ENCODE results near the gene TSPAN3. TPM values are rescaled to one million over a fixed set of nuclear protein-coding genes. Genes with fewer than 3 reads are reported as not detected.

TSPAN3 gene
- total RNA-seq, 3 donors from 2014 or later = 38.6 to 53.1 (median 42.8) TPM

DNA sequence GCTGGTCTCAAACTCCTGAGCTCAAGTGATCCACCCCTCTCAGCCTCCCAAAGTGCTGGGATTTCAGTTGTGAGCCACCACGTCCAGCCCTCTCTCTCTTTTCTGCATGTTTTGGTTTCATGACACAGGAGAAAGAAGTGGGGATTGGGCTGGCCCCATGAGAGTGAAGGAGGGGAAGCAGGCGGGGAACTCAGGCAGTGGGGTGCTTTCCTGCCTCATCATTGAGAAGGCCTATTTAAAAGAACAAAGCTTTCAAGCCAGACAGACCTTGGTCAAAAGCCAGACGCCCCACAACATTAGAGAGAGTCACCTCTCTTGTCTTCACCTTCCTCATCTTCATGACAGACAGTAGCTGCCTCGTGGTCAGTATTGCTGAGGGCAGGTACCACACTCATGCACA, 60.1 kb downstream of the TSPAN3 start:
- Mint-ChIP-seq H3K27me3 (ENCODE audit: low read depth) (no peaks in the 10 kb centered on the region), H3K4me3 (no peak overlapping the region), H3K4me1 (ENCODE audit: low read depth) (peaks cover 87% of the 10 kb centered on the region), H3K36me3 (ENCODE audit: insufficient read depth) (peaks cover 4% of the 10 kb centered on the region), H3K9me3 (no peaks in the 10 kb centered on the region)
- no peak for DNase-seq
- ATAC-seq = no peak

DNA sequence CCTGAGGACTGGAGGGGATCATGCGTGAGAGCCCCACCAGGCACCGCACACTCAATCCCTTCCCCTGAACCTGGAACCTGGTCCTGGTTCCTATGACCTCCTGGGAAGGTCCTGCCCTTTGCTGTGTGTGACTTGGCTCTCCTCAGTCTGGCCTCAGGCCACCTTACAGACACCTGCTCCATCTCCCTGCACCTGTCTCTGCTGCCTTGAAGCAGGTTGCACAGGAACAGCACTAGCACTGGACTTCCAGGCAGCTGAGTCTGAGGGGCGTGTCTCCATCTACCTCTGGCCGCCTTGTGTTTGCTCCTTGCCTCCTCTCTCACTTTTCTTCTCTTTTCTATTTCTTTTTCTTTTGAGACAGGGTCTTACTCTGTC, 60.6 kb downstream of the TSPAN3 start:
- ATAC-seq (no peak), DNase-seq (no peak)
- Mint-ChIP-seq H3K36me3 (ENCODE audit: insufficient read depth) (peaks cover 4% of the 10 kb centered on the region), H3K27me3 (ENCODE audit: low read depth) (no peaks in the 10 kb centered on the region), H3K9me3 (no peaks in the 10 kb centered on the region), H3K4me1 (ENCODE audit: low read depth) (peaks cover 87% of the 10 kb centered on the region), H3K4me3 (no peak overlapping the region)

DNA sequence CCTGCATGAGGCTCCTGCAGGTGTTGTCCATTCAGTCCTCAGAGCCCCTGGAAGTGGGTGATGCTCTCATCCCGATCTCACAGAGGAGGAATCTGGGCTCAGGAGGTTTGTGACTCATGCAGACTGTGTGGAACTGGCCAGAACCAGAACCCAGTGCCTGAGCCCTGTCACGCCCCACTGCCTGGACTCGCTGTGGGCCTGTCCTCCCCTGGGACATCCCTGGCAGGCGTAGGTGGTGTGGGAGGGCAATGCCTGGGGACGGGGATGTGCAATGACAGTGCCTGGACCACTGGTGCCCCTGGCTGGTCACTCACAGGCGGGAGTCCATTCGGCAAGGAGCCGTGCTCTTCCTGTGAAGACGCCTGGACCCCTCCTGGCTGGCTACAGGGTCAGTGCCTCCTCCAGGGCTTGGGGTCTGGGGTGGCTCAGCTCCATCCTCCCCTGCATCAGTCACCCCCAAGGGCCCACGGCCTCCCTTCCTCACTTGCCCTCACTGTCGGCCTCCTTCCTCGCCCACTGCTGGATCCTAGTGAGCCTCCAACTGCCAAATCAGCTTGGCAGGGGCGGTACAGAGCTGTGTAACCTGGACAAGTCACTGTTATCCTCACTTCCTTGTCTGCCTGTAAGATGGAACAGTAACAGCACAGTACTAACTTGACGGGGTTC, 61.1 kb downstream of the TSPAN3 start:
- DNase-seq = no peak
- Mint-ChIP-seq H3K4me1 (ENCODE audit: low read depth) (peaks cover 84% of the 10 kb centered on the region), H3K36me3 (ENCODE audit: insufficient read depth) (peaks cover 4% of the 10 kb centered on the region), H3K9me3 (no peaks in the 10 kb centered on the region), H3K4me3 (no peak overlapping the region), H3K27me3 (ENCODE audit: low read depth) (no peaks in the 10 kb centered on the region)
- ATAC-seq = no peak

DNA sequence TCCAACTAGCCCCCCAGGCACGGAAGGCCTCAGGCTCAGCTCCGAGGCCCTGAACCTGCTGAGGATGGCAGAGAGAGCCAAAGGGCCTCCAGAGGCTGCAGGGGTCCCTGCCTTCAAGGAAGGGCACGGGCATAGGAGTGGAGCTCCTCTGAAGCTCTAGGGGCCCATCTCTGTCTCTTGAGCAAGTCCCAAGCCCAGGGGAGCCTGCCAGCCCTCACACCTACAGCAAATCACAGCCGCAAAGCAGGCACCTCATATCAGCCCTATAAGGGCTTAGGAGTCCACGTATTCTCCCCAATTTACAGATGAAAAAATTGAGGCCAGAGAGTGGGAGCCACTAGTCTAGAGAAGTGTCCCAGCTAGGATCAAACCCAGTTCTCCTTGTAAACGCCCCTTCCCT, 61.7 kb downstream of the TSPAN3 start:
- DNase-seq (no peak), ATAC-seq (no peak)
- H3K4me1 Mint-ChIP-seq (ENCODE audit: low read depth) = peaks cover 84% of the 10 kb centered on the region
- H3K9me3 Mint-ChIP-seq = no peaks in the 10 kb centered on the region
- peaks cover 6% of the 10 kb centered on the region for H3K36me3 Mint-ChIP-seq (ENCODE audit: insufficient read depth)
- H3K4me3 Mint-ChIP-seq = no peak overlapping the region
- no peaks in the 10 kb centered on the region for H3K27me3 Mint-ChIP-seq (ENCODE audit: low read depth)

DNA sequence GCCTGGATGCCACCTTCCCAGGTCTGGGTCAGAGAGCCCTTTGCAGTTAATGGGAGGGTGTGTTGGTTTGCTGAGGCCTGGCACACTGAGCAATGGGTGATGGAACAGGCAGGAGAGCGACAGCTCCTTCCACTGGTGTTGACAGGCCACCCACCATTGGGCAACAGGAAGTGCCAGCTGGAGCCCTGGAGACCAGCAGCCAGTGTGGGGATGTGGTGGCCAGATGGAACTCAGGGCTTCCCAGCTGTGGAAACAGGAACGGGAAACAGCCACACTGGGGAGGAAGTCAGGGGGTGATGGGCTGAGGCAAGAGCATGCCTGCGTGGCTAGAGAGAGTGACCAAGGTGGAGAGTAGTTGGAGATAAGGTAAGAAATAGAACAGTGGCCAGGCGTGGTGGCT, 66.7 kb downstream of the TSPAN3 start:
- Mint-ChIP-seq H3K9me3 (no peaks in the 10 kb centered on the region), H3K4me1 (ENCODE audit: low read depth) (peaks cover 82% of the 10 kb centered on the region), H3K27me3 (ENCODE audit: low read depth) (no peaks in the 10 kb centered on the region), H3K4me3 (peak overlapping the region; percentile 53), H3K36me3 (ENCODE audit: insufficient read depth) (peaks cover 7% of the 10 kb centered on the region)
- DNase-seq (no peak), ATAC-seq (no peak)

DNA sequence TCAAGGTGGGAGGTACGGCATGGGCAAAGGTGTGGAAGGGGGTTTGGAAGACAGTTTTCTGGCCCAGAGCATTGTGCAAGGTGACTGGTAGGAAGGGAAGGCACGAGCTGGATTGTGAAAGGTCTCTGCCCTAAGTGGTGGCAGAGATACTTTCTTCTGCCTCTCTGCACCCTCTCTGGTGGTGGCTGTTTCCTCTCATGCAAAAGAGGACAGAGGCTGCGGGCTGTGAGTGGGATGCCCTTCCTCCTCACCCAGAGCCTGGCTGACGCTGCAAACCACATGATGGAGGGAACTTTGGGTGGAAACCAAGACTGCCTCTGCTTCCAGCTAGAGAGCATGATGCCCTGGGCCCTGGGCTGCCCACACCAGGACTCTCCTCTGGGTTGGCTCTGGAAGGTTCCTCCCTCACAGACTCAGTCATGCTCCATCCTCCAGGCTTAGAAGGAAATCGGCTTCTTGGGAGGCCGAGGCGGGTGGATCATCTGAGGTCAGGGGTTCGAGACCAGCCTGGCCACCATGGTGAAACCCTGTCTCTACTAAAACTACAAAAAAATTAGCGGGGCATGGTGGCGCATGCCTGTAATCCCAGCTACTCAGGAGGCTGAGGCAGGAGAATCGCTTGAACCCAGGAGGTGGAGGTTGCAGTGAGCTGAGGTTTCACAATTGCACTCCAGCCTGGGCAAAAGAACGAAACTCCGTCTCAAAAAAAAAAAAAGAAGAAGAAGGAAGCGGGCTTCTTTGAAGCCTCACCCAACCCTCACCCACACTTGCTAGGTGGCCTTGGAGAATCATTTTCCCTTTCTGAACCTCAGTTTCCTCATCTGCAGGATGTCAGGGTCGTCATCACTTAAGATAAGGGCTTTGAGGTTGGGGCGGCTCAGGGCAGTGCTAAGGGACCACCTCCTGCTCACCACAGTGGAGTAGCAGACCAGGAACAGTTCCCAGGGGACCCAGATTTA, 67.7 kb downstream of the TSPAN3 start:
- no peaks in the 10 kb centered on the region for H3K9me3 Mint-ChIP-seq
- ATAC-seq = peak; percentile 87 to 90
- peak overlapping the region; percentile 53 for H3K4me3 Mint-ChIP-seq
- peaks cover 7% of the 10 kb centered on the region for H3K36me3 Mint-ChIP-seq (ENCODE audit: insufficient read depth)
- peaks cover 86% of the 10 kb centered on the region for H3K4me1 Mint-ChIP-seq (ENCODE audit: low read depth)
- no peaks in the 10 kb centered on the region for H3K27me3 Mint-ChIP-seq (ENCODE audit: low read depth)
- DNase-seq = peak; percentile 62

DNA sequence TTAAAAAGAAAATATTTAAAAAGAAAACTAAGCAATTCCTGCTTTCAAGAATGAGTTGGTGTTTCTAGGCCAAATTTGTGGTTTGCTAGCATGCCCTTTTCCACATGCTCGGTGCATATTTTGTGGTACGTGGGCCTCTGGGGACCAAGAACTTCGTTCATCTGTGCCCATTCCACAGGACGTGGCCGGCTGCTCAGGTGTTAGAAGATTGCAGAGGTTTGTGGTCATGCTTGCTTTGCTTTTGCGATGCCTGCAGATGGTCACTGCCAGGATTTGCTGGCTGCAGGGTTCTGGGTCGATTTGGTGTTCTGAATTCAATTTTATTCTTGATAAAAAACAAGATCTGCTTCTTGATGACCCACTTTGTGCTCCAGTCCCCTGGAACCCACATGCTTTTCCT, 68.5 kb downstream of the TSPAN3 start:
- Mint-ChIP-seq H3K36me3 (ENCODE audit: insufficient read depth) (peaks cover 7% of the 10 kb centered on the region), H3K9me3 (no peaks in the 10 kb centered on the region), H3K4me3 (peak overlapping the region; percentile 53), H3K27me3 (ENCODE audit: low read depth) (no peaks in the 10 kb centered on the region), H3K4me1 (ENCODE audit: low read depth) (peaks cover 88% of the 10 kb centered on the region)
- DNase-seq (no peak), ATAC-seq (no peak)

DNA sequence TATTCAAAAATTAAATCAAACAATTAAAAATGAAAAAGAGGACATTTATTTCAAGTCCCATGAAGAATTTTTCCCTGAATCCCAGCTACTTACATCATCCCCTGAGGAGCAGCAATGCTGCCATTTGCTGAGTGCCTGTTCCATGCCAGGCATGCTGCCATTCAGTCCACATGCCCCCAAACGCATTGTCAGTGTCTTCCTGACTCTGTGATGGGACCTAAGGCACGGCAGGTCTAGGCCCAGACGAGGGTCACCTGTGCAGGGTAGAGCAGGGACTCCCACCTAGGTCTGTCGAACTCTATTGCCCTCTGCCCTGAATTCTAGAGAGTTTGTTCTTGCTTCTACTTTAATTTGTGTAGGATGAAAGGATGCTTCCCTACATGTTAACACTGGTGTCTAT, 68.9 kb downstream of the TSPAN3 start:
- H3K4me1 Mint-ChIP-seq (ENCODE audit: low read depth) = peaks cover 90% of the 10 kb centered on the region
- no peak for ATAC-seq
- H3K9me3 Mint-ChIP-seq = no peaks in the 10 kb centered on the region
- peak overlapping the region; percentile 17 for H3K4me3 Mint-ChIP-seq
- no peak for DNase-seq
- H3K27me3 Mint-ChIP-seq (ENCODE audit: low read depth) = no peaks in the 10 kb centered on the region
- H3K36me3 Mint-ChIP-seq (ENCODE audit: insufficient read depth) = peaks cover 7% of the 10 kb centered on the region

DNA sequence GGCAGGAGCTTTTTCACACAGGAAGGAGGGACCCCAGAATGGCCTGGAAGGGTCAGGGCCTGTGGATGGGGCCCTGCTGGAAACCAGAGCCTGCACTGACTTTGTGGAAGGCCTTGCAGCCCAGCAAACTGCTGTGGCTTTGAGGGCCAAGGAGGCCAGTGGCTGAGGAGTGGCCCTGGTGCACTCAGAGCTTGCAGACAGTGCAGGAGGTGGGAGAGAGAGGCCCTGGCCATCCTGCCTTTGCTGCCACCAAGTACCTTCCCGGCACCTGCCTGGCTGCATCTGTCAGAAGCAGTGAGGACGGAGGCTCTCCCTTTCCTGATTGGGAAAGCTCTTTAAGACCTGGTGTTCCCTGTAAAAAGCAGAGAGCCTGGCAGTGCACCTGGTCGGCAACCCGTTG, 69.6 kb downstream of the TSPAN3 start:
- no peaks in the 10 kb centered on the region for H3K27me3 Mint-ChIP-seq (ENCODE audit: low read depth)
- ATAC-seq (no peak), DNase-seq (no peak)
- H3K36me3 Mint-ChIP-seq (ENCODE audit: insufficient read depth) = peaks cover 7% of the 10 kb centered on the region
- no peaks in the 10 kb centered on the region for H3K9me3 Mint-ChIP-seq
- peak overlapping the region; percentile 33 for H3K4me3 Mint-ChIP-seq
- peaks cover 87% of the 10 kb centered on the region for H3K4me1 Mint-ChIP-seq (ENCODE audit: low read depth)

DNA sequence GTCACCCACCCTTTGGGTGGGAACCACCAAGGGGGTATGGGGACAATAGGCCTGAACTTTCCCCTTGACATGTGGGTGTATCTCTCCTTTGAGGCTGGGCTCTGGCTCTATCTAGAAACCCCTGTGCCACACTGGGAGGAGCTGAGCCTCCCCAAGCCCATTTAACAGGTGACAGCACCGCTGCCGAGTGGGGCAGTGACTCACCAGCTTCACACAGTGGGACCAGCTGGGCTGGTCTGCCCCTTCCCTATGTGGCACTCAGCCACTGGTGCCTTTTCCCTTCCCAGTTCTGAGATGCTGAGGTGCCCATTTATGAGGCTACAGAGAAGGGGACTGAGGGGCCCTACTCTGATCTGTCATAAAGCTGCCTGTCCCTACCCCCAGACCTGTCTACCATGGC, 70.9 kb downstream of the TSPAN3 start:
- H3K4me3 Mint-ChIP-seq = no peak overlapping the region

DNA sequence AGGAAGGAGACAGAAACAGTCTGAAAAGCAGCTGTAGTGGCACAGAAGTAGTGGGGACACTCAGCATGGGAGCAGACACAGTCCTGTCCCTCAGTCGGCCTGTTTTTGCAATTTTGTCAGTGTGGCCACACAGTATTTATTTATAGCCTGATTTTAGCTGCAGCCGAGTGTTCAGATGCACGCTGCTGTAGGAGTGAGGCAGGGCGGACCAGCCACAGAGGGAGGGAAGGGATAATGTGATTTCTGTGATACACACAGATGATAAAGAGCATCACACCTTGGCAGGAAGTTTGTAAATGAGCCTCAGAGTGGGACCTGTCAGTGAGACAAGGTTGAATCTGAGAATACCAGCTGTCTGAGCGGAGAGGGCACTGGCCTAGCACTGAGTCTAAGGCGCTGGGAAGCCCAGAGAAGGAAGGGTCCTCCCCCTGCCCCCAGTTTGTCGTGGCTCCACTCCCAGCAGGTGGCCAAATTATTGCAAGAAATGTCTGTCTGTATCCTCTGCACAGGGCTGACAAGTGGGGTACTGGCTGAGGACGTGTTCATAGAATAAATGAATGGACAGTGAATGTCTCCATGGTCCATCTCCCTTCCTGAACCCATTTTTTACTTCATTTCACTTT, 72.1 kb downstream of the TSPAN3 start:
- DNase-seq = no peak

More for the DNA sequence above, 70.9 kb downstream of the TSPAN3 start:
- DNase-seq (no peak), ATAC-seq (no peak)
- Mint-ChIP-seq H3K4me1 (ENCODE audit: low read depth) (peaks cover 83% of the 10 kb centered on the region), H3K36me3 (ENCODE audit: insufficient read depth) (peaks cover 5% of the 10 kb centered on the region), H3K9me3 (no peaks in the 10 kb centered on the region), H3K27me3 (ENCODE audit: low read depth) (no peaks in the 10 kb centered on the region)

DNA sequence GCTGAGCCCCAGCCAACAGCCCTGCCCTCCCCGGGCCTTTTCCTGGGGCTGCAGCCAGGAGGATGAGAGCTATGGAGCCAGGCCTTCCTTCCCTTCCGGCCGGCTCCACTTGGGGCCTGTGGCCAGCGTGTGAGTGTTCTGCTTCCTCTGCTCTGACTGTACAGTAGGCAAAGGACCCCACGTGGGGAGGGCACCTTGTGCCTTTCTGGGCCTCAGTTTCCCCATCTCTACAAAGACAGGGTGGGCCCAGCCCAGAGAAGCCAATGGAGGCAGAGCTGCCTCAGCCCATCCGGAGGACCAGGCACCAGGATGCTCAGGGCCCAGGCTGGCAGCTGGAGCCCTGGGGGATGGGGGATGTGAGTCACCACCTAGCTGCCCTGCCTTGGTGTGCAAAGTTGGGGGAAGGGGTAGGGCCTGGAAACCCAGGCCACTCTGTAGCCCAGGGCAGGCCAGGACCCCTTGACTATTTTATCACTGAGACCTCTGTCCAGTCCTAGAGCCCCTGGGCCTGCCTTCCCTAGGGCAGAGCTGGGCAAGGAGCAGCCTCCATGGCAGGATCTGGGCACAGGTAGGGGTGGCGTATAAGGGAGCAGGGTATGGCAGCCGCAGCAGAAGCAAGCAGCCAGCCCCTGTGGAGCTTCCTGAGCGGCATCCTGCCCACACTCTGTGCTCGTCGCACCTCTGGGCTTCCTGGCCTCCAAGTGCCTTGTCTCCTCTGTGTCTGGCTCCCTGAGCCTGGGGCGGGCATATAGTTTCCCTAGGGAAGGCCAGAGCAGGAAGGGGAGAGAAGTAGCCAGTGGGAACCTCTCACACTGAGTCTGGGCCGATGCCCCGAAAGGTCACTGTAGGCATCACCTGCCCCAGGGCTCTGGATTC, 74.1 kb downstream of the TSPAN3 start:
- H3K9me3 Mint-ChIP-seq = no peaks in the 10 kb centered on the region
- peak; percentile 60 for DNase-seq
- H3K36me3 Mint-ChIP-seq (ENCODE audit: insufficient read depth) = no peaks in the 10 kb centered on the region

More for the DNA sequence above, 72.1 kb downstream of the TSPAN3 start:
- Mint-ChIP-seq H3K4me1 (ENCODE audit: low read depth) (peaks cover 82% of the 10 kb centered on the region), H3K27me3 (ENCODE audit: low read depth) (no peaks in the 10 kb centered on the region), H3K9me3 (no peaks in the 10 kb centered on the region), H3K36me3 (ENCODE audit: insufficient read depth) (no peaks in the 10 kb centered on the region), H3K4me3 (peak overlapping the region; percentile 95)
- ATAC-seq = no peak

DNA sequence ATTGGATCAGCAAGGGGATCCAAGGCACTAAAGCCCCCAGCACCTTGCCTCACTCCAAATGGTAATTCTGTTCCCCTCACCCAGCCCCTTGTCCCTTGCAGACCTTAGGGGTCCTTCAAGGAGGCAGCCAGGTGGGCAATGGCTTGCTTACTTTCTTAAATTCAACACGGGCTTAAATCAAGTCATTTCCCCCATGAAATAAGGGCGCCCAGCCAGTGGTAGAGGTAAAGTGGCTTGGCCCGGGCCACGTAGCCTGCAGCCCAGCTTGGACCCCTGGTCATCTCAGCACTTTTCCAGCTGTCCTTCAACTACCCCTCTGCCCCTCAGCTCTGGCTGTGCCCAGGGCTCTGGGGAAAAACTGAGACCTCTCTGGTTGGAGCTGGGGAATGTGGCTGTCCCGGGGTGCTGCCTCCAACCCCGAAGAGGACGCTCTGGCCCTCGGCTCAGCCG, 74.8 kb downstream of the TSPAN3 start:
- Mint-ChIP-seq H3K4me1 (ENCODE audit: low read depth) (peaks cover 64% of the 10 kb centered on the region), H3K27me3 (ENCODE audit: low read depth) (no peaks in the 10 kb centered on the region), H3K9me3 (no peaks in the 10 kb centered on the region), H3K4me3 (peak overlapping the region; percentile 95), H3K36me3 (ENCODE audit: insufficient read depth) (no peaks in the 10 kb centered on the region)
- ATAC-seq (no peak), DNase-seq (no peak)

More for the DNA sequence above, 74.1 kb downstream of the TSPAN3 start:
- Mint-ChIP-seq H3K4me1 (ENCODE audit: low read depth) (peaks cover 71% of the 10 kb centered on the region), H3K4me3 (peak overlapping the region; percentile 95), H3K27me3 (ENCODE audit: low read depth) (no peaks in the 10 kb centered on the region)
- peak; percentile 46 to 49 for ATAC-seq
